Gastroesophageal sphincter (tissue), 3 donors: ENCODE data around the gene CTNNB1.

Source experiments
- CTCF ChIP-seq, 4 experiments: fragments of 200-600 bp in 2 of 4; fragments of 450-650 bp in 2 of 4; sonication (generic) in 1 of 4; IDR thresholded peaks; one replicate each; pipeline ENCODE4 v1.5.1; 2017 to 2019; ENCODE audit warnings: antibody characterized with exemption in 4 of 4, mild to moderate bottlenecking in 2 of 4, moderate library complexity in 2 of 4
- EP300 ChIP-seq: sonication (generic); formaldehyde crosslinking; IDR thresholded peaks from one replicate; pipeline ENCODE4 v1.6.1; 2017; ENCODE audit warnings: antibody characterized with exemption, mild to moderate bottlenecking
- POLR2A ChIP-seq, 2 donors: fragments of 450-650 bp; IDR thresholded peaks; one replicate each; pipeline ENCODE4 v1.6.1; 2017; ENCODE audit warnings: antibody characterized with exemption in 2 of 2, mild to moderate bottlenecking in 2 of 2, moderate library complexity in 1 of 2

GRCh38 chr3:41186297-41186696 is 13.0 kb upstream of the CTNNB1 start:
- no peak for TF ChIP-seq POLR2A (IDR thresholded peaks at IDR 0.05)
- TF ChIP-seq CTCF (IDR thresholded peaks at IDR 0.05): no peak
- no peak for TF ChIP-seq EP300
